GM23248 (cell line): ENCODE results near the gene MCTP2.

ENCODE experiments used
- EZH2 ChIP-seq: fragments of 200-600 bp; sonication (generic); IDR thresholded peaks from 2 replicates; pipeline ENCODE4 v1.6.1; 2018; ENCODE audit warnings: antibody characterized with exemption, mild to moderate bottlenecking; ENCODE audit not compliant: insufficient read depth, poor library complexity, severe bottlenecking
- EZH2phosphoT487 ChIP-seq: fragments of 200-600 bp; sonication (generic); IDR thresholded peaks from 2 replicates; pipeline ENCODE4 v1.6.1; 2018; ENCODE audit warnings: antibody characterized with exemption, moderate library complexity, mild to moderate bottlenecking, low read depth; ENCODE audit not compliant: insufficient read depth

GRCh38 chr15:94280301-94280700, 48.9 kb downstream of the MCTP2 start:
- TF ChIP-seq EZH2 (no peak), EZH2phosphoT487 (no peak)
